ENCODE results near the gene TRPM2. TPM values are rescaled to one million over a fixed set of nuclear protein-coding genes. Genes with fewer than 3 reads are reported as not detected.
A peak's percentile ranks its signal among the peaks of the same experiment; 100 is the strongest.

TRPM2 gene
- total RNA-seq, 4 donors from 2014 or later = 0.40 to 6.9 (median 2.5) TPM

- no peaks in the 10 kb centered on the region for H3K4me1 ChIP-seq
- no peaks in the 10 kb centered on the region for H3K9me3 ChIP-seq
- no peaks in the 10 kb centered on the region for H3K36me3 ChIP-seq
- no peak overlapping the region for H3K27ac ChIP-seq
- 73 to 74% methylated on average over 6 to 8 of the region's 43 CpGs for WGBS, 2 donors
- H3K27me3 ChIP-seq = peaks cover 0 to 35% (median 0%) of the 10 kb centered on the region in 4 donors
- intact Hi-C loops (cut with DNase I) = loop anchor here (5.0 kb wide), 1 partner anchor 57 kb away; no protein-coding TSS in a partner anchor
- TF ChIP-seq CTCF (IDR thresholded peaks at IDR 0.05) (no peak), POLR2A (IDR thresholded peaks at IDR 0.05) (no peak)
- no peak overlapping the region for H3K4me3 ChIP-seq
- no peak for DNase-seq
These were observed 131.3 kb downstream of the TRPM2 start for GRCh38 chr21:44484498-44485253.

GRCh38 chr21:44485254-44485793, 131.9 kb downstream of the TRPM2 start:
- no peak for DNase-seq
- 66 to 75% methylated on average over 13 to 16 of the region's 25 CpGs for WGBS, 2 donors
- no peak overlapping the region for H3K27ac ChIP-seq
- peak overlapping the region in 3 of 4 donors; percentile 7 to 31 (median 25) for H3K4me3 ChIP-seq
- H3K4me1 ChIP-seq = no peaks in the 10 kb centered on the region
- intact Hi-C loops (cut with DNase I) = no loop called here
- H3K36me3 ChIP-seq = no peaks in the 10 kb centered on the region
- TF ChIP-seq CTCF (IDR thresholded peaks at IDR 0.05) (peak in 1 of 6 experiments; percentile 21), POLR2A (IDR thresholded peaks at IDR 0.05) (no peak)
- peaks cover 0 to 38% (median 0%) of the 10 kb centered on the region in 4 donors for H3K27me3 ChIP-seq
- H3K9me3 ChIP-seq = no peaks in the 10 kb centered on the region

GRCh38 chr21:44485796-44486195, 132.4 kb downstream of the TRPM2 start:
- no peaks in the 10 kb centered on the region for H3K36me3 ChIP-seq
- H3K27ac ChIP-seq = no peak overlapping the region
- intact Hi-C loops (cut with DNase I) = no loop called here
- H3K4me3 ChIP-seq = peak overlapping the region in 3 of 4 donors; percentile 7 to 31 (median 25)
- no peaks in the 10 kb centered on the region for H3K4me1 ChIP-seq
- 59 to 76% methylated on average over 6 to 10 of the region's 10 CpGs for whole genome bisulfite sequencing, 2 donors
- TF ChIP-seq CTCF (IDR thresholded peaks at IDR 0.05) (no peak), POLR2A (IDR thresholded peaks at IDR 0.05) (no peak)
- DNase-seq = no peak
- H3K27me3 ChIP-seq = peaks cover 0 to 41% (median 0%) of the 10 kb centered on the region in 4 donors
- no peaks in the 10 kb centered on the region for H3K9me3 ChIP-seq

- Histone ChIP-seq H3K4me3 (peak overlapping the region in 1 of 4 donors; percentile 25), H3K4me1 (no peaks in the 10 kb centered on the region), H3K27ac (no peak overlapping the region), H3K27me3 (peaks cover 0 to 45% (median 0%) of the 10 kb centered on the region in 4 donors), H3K36me3 (no peaks in the 10 kb centered on the region), H3K9me3 (no peaks in the 10 kb centered on the region)
- DNase-seq = no peak
- intact Hi-C loops (cut with DNase I) = no loop called here
- WGBS, 2 donors = 82 to 88% methylated on average over 9 to 14 of the region's 16 CpGs
- TF ChIP-seq POLR2A (IDR thresholded peaks at IDR 0.05) (no peak), CTCF (IDR thresholded peaks at IDR 0.05) (no peak)
These were observed 132.9 kb downstream of the TRPM2 start for GRCh38 chr21:44486302-44486701.

GRCh38 chr21:44487831-44488230, 134.4 kb downstream of the TRPM2 start:
- peaks cover 0 to 37% (median 0%) of the 10 kb centered on the region in 4 donors for H3K27me3 ChIP-seq
- H3K36me3 ChIP-seq = no peaks in the 10 kb centered on the region
- H3K9me3 ChIP-seq = peaks cover 0 to 14% (median 3%) of the 10 kb centered on the region in 3 donors
- no peak overlapping the region for H3K4me3 ChIP-seq
- H3K27ac ChIP-seq = no peak overlapping the region
- TF ChIP-seq POLR2A (IDR thresholded peaks at IDR 0.05) (no peak), CTCF (IDR thresholded peaks at IDR 0.05) (peak in 4 of 6 experiments; percentile 7 to 42 (median 20))
- no peak for DNase-seq
- 33 to 35% methylated on average over 1 to 4 of the region's 4 CpGs for WGBS, 2 donors
- H3K4me1 ChIP-seq = no peaks in the 10 kb centered on the region
- intact Hi-C loops (cut with DNase I) = no loop called here

Data from esophagus squamous epithelium (tissue), 5 donors.